ENCODE results near the gene CHRD.

Gene CHRD

GRCh38 chr3:184384856-184385422 lies 5.1 kb downstream of the CHRD start:
- DNase-seq (ENCODE audit: low read depth in 1 of 2, low spot score in 1 of 2), result no peak
- TF ChIP-seq JUND (IDR thresholded peaks at IDR 0.05; ENCODE audit: low read depth), result no peak
- in situ Hi-C loops (cut with HindIII; ENCODE audit: low pct_unique_long_range_greater_than_20kb, low sequenced_read_pairs), result no loop called here

DNA sequence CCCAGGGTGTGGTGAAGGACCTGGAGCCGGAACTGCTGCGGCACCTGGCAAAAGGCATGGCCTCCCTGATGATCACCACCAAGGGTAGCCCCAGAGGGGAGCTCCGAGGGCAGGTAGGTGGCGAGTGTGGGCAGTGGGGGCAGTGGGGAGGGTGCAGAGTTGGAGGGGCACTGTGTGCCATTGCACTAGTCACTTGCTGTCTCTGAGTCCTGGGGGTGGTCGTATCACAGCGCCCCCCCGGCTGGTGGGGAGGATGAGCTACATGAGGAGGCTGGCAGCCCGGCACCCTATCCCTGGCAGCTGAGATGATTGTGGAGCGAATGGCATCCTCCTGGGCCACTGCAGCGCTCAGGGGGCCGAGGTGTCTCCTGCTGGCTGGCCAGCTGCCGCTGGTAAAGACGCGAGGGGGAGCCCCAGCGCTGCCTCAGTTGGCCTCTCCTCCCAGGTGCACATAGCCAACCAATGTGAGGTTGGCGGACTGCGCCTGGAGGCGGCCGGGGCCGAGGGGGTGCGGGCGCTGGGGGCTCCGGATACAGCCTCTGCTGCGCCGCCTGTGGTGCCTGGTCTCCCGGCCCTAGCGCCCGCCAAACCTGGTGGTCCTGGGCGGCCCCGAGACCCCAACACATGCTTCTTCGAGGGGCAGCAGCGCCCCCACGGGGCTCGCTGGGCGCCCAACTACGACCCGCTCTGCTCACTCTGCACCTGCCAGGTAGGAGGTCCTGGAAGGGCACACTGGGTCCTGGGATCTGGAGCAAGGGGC lies 6.4 kb downstream of the CHRD start:
- no peak for TF ChIP-seq JUND (IDR thresholded peaks at IDR 0.05; ENCODE audit: low read depth)
- in situ Hi-C loops (cut with HindIII; ENCODE audit: low pct_unique_long_range_greater_than_20kb, low sequenced_read_pairs), result no loop called here
- DNase-seq (ENCODE audit: low read depth in 1 of 2, low spot score in 1 of 2), result no peak

- no peak for DNase-seq (ENCODE audit: low read depth in 1 of 2, low spot score in 1 of 2)
- in situ Hi-C loops (cut with HindIII; ENCODE audit: low pct_unique_long_range_greater_than_20kb, low sequenced_read_pairs), result no loop called here
- TF ChIP-seq JUND (IDR thresholded peaks at IDR 0.05; ENCODE audit: low read depth), result no peak
Observed at GRCh38 chr3:184387174-184387714, 7.4 kb downstream of the CHRD start.

DNA sequence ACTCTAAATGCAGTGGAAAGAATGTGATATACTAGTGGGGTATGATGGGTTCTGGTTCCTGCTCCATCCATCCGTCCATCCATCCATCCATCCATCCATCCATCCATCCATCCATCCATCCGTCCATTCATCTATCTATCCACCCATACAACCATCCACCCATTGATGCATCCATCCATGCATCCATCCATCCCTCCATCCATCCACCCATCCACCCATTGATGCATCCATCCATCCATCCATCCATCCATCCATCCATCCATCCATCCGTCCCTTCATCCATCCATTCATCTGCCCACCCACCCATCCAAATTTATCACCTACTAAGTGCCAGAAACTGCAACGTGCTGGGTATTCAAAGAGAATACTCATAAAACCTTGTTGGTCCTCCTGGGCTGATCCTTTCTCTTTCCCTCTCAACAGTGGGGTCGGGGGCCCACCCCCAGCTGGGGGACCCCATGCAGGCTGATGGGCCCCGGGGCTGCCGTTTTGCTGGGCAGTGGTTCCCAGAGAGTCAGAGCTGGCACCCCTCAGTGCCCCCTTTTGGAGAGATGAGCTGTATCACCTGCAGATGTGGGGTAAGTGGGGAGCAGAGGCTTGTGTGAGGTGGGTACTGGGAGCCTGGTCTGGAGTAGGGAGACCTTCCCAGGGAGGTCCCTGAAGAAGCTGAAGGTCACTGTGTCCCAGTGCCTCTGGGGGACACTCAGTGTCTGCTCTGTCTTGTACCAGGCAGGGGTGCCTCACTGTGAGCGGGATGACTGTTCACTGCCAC lies 8.5 kb downstream of the CHRD start:
- TF ChIP-seq JUND (IDR thresholded peaks at IDR 0.05; ENCODE audit: low read depth), result no peak
- in situ Hi-C loops (cut with HindIII; ENCODE audit: low pct_unique_long_range_greater_than_20kb, low sequenced_read_pairs), result no loop called here
- no peak for DNase-seq (ENCODE audit: low read depth in 1 of 2, low spot score in 1 of 2)

DNA sequence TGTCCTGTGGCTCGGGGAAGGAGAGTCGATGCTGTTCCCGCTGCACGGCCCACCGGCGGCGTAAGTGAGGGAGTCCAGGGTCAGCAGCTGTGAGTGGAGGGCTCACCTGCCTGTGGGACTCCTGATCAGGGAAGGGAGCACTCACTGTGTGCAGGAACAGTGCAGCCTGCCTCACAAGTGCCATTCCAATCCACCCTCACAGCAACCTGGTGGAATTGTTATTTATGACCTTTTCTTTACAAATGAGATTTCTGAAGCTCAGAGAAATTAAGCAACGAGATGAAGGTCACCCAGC lies 9.0 kb downstream of the CHRD start:
- in situ Hi-C loops (cut with HindIII; ENCODE audit: low pct_unique_long_range_greater_than_20kb, low sequenced_read_pairs), result no loop called here
- no peak for TF ChIP-seq JUND (IDR thresholded peaks at IDR 0.05; ENCODE audit: low read depth)
- DNase-seq (ENCODE audit: low read depth in 1 of 2, low spot score in 1 of 2), result no peak

GRCh38 chr3:184389384-184389783 lies 9.5 kb downstream of the CHRD start:
- in situ Hi-C loops (cut with HindIII; ENCODE audit: low pct_unique_long_range_greater_than_20kb, low sequenced_read_pairs), result no loop called here
- TF ChIP-seq JUND (IDR thresholded peaks at IDR 0.05; ENCODE audit: low read depth), result no peak
- DNase-seq (ENCODE audit: low read depth in 1 of 2, low spot score in 1 of 2), result no peak

DNA sequence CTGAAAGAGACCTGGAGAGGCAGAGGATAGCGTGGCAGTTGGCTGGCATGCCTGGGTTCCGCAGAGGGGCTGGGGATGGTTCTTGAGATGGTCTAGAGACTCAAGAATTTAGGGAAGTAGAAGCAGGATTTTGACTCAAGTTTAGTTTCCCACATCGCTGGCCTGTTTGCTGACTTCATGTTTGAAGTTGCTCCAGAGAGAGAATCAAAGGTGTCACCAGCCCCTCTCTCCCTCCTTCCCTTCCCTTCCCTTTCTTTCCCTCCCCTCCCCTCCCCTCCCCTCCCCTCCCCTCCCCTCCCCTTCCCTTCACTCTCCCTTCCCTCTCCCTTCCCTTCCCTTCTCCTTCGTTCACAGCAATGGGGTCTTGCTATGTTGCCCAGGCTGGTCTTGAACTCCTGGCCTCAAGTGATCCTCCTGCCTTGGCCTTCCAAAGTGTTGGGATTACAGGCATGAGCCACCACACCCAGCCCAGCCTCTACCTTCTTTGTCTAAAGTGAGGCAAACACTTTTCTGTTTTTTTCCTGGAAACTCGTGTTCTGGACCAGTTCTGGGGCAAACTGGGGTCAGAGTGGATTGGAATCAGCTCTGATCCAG lies 10.2 kb downstream of the CHRD start:
- in situ Hi-C loops (cut with HindIII; ENCODE audit: low pct_unique_long_range_greater_than_20kb, low sequenced_read_pairs), result no loop called here
- TF ChIP-seq JUND (IDR thresholded peaks at IDR 0.05; ENCODE audit: low read depth), result no peak
- no peak for DNase-seq (ENCODE audit: low read depth in 1 of 2, low spot score in 1 of 2)

- TF ChIP-seq JUND (IDR thresholded peaks at IDR 0.05; ENCODE audit: low read depth), result no peak
- DNase-seq (ENCODE audit: low read depth in 1 of 2, low spot score in 1 of 2), result no peak
- in situ Hi-C loops (cut with HindIII; ENCODE audit: low pct_unique_long_range_greater_than_20kb, low sequenced_read_pairs), result no loop called here
Observed at GRCh38 chr3:184391266-184391665, 11.4 kb downstream of the CHRD start.

DNA sequence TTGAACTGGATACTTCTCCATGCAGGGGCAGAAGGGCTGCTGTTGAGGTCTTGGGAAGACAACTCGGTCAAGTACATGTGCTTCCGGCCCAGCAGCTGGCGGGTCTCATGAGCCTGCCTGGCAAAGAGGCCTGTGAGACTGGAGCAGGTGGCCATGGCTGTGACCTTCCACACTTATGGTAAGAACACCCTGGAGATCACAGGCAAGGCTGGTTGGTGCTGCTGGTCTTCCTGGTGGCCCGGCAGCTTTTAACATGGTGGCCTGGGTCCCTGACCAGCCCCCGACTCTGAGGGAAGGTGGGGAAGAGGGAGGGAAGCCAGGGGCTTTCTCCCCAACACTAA lies 15.4 kb downstream of the CHRD start:
- no peak for TF ChIP-seq JUND (IDR thresholded peaks at IDR 0.05; ENCODE audit: low read depth)
- in situ Hi-C loops (cut with HindIII; ENCODE audit: low pct_unique_long_range_greater_than_20kb, low sequenced_read_pairs), result no loop called here
- no peak for DNase-seq (ENCODE audit: low read depth in 1 of 2, low spot score in 1 of 2)

- no peak for DNase-seq (ENCODE audit: low read depth in 1 of 2, low spot score in 1 of 2)
- no peak for TF ChIP-seq JUND (IDR thresholded peaks at IDR 0.05; ENCODE audit: low read depth)
- in situ Hi-C loops (cut with HindIII; ENCODE audit: low pct_unique_long_range_greater_than_20kb, low sequenced_read_pairs), result no loop called here
Observed at GRCh38 chr3:184399410-184399809, 19.6 kb downstream of the CHRD start.

DNA sequence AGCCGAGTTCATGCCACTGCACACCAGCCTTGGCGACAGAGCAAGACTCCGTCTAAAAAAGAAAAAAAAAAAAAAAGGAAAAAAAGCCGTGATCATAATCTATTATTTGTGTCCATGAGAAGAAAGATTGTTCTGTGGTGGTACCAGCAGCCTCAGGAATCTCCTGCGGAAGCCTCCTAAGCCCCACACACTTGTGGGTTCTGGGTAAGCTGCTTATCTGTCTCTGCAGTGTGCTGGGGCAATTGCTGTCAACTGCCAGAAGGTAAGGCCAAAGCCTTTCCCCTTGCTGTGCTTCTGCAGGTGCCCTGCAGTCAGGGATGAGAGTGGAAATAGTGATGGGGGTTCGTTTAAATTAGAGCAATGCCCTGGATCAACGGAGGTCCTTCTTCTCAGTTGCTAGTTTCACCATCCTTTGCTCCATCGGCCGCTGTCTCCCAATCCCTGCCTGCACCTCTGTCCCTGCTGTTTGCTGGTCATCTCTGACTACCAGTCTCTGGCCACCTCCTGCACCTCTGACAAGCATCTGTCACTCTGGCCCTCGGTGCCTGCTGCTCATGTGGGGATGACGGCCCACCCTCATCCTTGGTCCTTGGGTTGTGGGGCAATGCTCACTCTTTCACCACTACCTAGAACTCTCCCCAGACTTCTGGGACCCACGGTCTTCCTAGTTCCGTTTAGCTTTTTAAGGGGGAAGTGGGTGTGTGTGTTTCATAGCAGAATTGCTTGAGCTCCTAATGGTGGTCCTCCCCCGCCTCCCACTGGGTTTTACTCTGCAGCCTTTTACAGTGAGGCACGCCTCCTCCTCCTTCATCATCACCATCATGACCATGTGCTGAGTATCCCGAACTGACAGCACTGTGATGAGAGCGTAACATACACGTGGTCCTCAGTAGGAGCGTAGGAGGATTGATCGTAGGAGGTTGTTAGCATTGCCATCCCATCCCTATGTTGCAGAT lies 25.5 kb downstream of the CHRD start:
- in situ Hi-C loops (cut with HindIII; ENCODE audit: low pct_unique_long_range_greater_than_20kb, low sequenced_read_pairs), result no loop called here
- TF ChIP-seq JUND (IDR thresholded peaks at IDR 0.05; ENCODE audit: low read depth), result no peak
- no peak for DNase-seq (ENCODE audit: low read depth in 1 of 2, low spot score in 1 of 2)

GRCh38 chr3:184409331-184409926 lies 29.6 kb downstream of the CHRD start:
- DNase-seq (ENCODE audit: low read depth in 1 of 2, low spot score in 1 of 2), result no peak
- TF ChIP-seq JUND (IDR thresholded peaks at IDR 0.05; ENCODE audit: low read depth), result no peak
- in situ Hi-C loops (cut with HindIII; ENCODE audit: low pct_unique_long_range_greater_than_20kb, low sequenced_read_pairs), result no loop called here

Data from T47D (cell line).